ENCODE data around the gene STK17B. TPM values are rescaled to one million over a fixed set of nuclear protein-coding genes. Genes with fewer than 3 reads are reported as not detected.

STK17B gene
- total RNA-seq, 1 donor: 43.6 TPM

DNA sequence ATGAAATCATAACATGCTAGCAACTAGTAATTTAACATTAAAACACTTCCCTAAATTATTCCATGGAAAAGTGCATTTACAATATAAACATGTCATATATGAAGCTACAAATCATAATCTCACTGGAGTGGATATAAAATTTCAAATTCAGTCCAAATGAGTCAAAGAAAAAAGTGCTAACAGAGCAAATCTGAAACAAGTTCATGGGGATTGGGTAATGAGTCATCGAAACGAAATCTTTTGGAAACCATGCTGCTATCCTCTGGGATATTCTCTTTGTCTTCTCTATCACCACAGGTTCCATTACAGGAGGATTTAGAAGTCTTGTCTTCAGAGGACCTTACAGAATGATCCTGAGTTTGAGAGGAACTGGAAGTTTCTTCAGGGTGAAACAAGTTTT lies 34.1 kb downstream of the STK17B start:
- no peak for DNase-seq (ENCODE audit: low read depth)
- TF ChIP-seq, protein P1, sequence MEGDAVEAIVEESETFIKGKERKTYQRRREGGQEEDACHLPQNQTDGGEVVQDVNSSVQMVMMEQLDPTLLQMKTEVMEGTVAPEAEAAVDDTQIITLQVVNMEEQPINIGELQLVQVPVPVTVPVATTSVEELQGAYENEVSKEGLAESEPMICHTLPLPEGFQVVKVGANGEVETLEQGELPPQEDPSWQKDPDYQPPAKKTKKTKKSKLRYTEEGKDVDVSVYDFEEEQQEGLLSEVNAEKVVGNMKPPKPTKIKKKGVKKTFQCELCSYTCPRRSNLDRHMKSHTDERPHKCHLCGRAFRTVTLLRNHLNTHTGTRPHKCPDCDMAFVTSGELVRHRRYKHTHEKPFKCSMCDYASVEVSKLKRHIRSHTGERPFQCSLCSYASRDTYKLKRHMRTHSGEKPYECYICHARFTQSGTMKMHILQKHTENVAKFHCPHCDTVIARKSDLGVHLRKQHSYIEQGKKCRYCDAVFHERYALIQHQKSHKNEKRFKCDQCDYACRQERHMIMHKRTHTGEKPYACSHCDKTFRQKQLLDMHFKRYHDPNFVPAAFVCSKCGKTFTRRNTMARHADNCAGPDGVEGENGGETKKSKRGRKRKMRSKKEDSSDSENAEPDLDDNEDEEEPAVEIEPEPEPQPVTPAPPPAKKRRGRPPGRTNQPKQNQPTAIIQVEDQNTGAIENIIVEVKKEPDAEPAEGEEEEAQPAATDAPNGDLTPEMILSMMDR (IDR thresholded peaks at IDR 0.05; ENCODE audit: insufficient read depth, low read depth, low read length): no peak
- H3K4me3 ChIP-seq (ENCODE audit: low read depth, low read length): no peak overlapping the region

DNA sequence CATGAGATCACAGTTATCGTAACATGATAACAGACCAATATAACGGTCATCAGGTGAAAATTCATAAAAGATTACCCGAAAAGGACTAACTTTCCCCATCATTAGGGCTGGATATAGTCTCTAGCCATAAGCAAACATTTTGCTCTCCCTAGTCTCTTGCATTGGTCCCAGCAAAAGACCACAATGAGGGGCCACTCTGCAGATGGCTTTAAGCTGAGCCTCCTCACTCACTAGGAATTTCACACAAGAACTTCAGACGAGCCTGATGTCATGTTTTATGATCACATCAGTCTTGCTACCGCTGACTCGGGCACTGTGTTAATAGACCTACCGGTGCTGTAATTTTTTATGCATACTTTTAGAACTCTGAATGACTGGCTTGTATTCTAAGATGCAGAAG lies 35.2 kb downstream of the STK17B start:
- no peak overlapping the region for H3K4me3 ChIP-seq (ENCODE audit: low read depth, low read length)
- DNase-seq (ENCODE audit: low read depth): no peak
- TF ChIP-seq, protein P1 (IDR thresholded peaks at IDR 0.05; ENCODE audit: insufficient read depth, low read depth, low read length): no peak

DNA sequence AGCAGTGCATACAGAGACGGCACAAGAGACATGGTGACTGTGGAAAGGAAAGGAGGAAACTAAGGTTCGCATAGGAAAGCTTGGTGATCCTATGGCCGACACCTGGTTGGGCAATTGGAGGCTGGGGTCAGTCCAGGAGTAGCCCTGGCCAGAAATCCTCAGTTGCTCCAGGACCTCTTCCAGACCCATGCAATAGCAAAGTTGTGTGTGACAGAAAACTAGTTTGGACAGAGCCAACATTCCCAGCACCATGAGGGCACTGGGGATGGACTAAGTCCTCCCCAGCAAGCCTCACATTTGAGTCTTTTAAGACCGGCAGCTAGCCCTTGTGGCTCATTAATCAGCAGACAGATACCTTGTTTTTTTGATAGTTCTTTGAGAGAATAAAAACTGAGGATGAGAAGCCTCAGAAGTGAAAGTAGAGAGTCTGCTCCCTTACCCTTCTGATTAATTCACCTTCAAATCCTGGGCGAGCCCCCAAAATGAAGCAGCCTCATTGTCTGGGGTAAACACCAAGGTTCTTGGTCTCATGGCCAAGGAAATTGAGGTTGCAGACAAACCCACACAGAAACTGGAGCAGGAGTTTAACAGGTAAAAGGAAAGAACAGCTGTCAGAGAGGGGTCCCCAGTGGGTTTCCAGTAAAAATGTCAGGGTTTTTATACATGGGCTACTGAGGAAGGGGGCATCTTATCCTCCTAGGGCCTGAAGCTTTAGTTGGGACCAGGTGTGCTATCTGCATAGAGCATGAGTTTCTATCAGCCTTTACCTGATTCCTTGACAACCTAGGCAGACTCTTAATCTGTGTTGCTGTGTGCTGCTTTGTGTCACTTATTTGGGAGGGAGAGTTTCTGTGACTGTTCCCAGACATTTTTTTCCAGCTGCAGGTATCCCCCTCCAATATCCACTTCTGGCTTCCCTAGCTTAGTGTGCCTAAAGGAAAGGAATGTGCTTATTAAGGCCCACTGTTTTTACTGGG lies 39.1 kb downstream of the STK17B start:
- peak; percentile 49 for DNase-seq (ENCODE audit: low read depth)
- TF ChIP-seq, protein P1 (IDR thresholded peaks at IDR 0.05; ENCODE audit: insufficient read depth, low read depth, low read length): no peak
- H3K4me3 ChIP-seq (ENCODE audit: low read depth, low read length): no peak overlapping the region

GRCh38 chr2:196131384-196131937 lies 39.9 kb downstream of the STK17B start:
- H3K4me3 ChIP-seq (ENCODE audit: low read depth, low read length): no peak overlapping the region
- TF ChIP-seq, protein P1 (IDR thresholded peaks at IDR 0.05; ENCODE audit: insufficient read depth, low read depth, low read length): peak; percentile 30
- peak; percentile 24 for DNase-seq (ENCODE audit: low read depth)

GRCh38 chr2:196130039-196130825 lies 41.1 kb downstream of the STK17B start:
- TF ChIP-seq, protein P1 (IDR thresholded peaks at IDR 0.05; ENCODE audit: insufficient read depth, low read depth, low read length): no peak

GRCh38 chr2:196128749-196129148 lies 42.6 kb downstream of the STK17B start:
- H3K4me3 ChIP-seq (ENCODE audit: low read depth, low read length): no peak overlapping the region
- no peak for DNase-seq (ENCODE audit: low read depth)
- TF ChIP-seq, protein P1 (IDR thresholded peaks at IDR 0.05; ENCODE audit: insufficient read depth, low read depth, low read length): no peak

More at GRCh38 chr2:196130039-196130825, 41.1 kb downstream of the STK17B start:
- H3K4me3 ChIP-seq (ENCODE audit: low read depth, low read length): no peak overlapping the region
- no peak for DNase-seq (ENCODE audit: low read depth)
